GM12892 (cell line): ENCODE results near the gene VPS13D.

ENCODE experiments used
- POLR2A ChIP-seq: IDR thresholded peaks from 2 replicates; pipeline ENCODE4 v1.6.1; 2011; ENCODE audit warnings: low read depth, low read length, control low read depth
- POLR2AphosphoS5 ChIP-seq: IDR thresholded peaks from 2 replicates; pipeline ENCODE4 v1.6.1; 2011; ENCODE audit warnings: low read depth, low read length, control low read depth
- TAF1 ChIP-seq: IDR thresholded peaks from 2 replicates; pipeline ENCODE4 v1.6.1; 2011; ENCODE audit warnings: low read depth, mild to moderate bottlenecking, control low read depth, low read length, borderline replicate concordance

GRCh38 chr1:12412439-12412838, 182.6 kb downstream of the VPS13D start:
- TF ChIP-seq POLR2A (no peak), TAF1 (no peak), POLR2AphosphoS5 (no peak)
